Adrenal gland (tissue), 5 donors: ENCODE results near the gene MYT1.

Experiments used
- POLR2A ChIP-seq, 2 donors: fragments of 450-650 bp; IDR thresholded peaks; one replicate each; pipeline ENCODE4 v1.6.1; 2017; ENCODE audit warnings: antibody characterized with exemption in 2 of 2, mild to moderate bottlenecking in 2 of 2, moderate library complexity in 1 of 2
- TF ChIP-seq, protein P1 (sequence below), 6 experiments: fragments of 450-650 bp in 4 of 6; fragments of 200-600 bp in 2 of 6; sonication (generic) in 1 of 6; IDR thresholded peaks; 1 replicate in 5 of 6; 2 replicates in 1 of 6; pipeline versions ENCODE4 v1.5.1 to v1.8.0; 2016 to 2021; ENCODE audit warnings: antibody characterized with exemption in 6 of 6, mild to moderate bottlenecking in 2 of 6, moderate library complexity in 1 of 6
- donor health status: DM: no; HTN: no; CAD: no.

DNA sequence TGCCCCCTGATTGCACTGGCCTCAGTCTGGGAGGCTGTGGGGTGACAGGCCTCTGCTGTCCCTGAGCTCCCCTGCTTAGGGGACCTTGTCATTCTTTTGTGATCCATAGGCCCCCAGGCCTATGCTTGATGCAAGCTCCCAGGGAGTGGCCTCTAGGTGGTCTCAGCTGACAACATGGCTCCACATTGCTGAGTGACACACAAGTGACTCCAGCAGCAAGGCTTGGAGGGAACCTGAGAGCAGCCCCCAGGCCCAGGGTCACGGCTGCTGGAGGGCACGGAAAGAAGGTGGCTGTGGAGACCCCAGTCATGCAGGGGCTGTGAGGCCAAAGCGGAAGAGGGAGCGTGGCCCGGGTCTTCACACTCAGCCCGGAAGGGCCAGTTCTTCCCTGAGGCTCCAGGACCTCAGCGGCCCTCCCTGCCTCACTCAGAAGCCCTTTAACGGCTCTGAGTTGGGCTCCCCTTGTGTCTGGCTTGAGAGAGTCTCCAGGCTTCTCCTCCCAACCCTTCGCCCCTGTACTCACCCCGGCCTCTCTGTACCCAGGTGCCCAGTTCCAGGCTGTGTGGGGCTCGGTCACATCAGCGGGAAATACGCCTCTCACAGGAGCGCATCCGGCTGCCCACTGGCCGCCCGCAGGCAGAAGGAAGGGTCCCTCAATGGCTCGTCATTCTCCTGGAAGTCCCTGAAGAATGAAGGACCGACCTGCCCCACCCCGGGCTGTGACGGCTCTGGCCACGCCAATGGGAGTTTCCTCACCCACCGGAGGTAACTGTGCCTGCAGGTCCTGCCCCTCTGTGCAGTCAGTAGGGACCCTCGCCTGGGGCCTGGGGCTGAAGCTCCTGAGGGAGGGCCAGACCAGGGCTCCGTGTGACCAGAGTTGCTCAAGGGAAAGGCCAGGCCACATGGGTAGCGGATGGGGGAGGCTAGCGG, 67.6 kb downstream of the MYT1 start:
- TF ChIP-seq, protein P1, sequence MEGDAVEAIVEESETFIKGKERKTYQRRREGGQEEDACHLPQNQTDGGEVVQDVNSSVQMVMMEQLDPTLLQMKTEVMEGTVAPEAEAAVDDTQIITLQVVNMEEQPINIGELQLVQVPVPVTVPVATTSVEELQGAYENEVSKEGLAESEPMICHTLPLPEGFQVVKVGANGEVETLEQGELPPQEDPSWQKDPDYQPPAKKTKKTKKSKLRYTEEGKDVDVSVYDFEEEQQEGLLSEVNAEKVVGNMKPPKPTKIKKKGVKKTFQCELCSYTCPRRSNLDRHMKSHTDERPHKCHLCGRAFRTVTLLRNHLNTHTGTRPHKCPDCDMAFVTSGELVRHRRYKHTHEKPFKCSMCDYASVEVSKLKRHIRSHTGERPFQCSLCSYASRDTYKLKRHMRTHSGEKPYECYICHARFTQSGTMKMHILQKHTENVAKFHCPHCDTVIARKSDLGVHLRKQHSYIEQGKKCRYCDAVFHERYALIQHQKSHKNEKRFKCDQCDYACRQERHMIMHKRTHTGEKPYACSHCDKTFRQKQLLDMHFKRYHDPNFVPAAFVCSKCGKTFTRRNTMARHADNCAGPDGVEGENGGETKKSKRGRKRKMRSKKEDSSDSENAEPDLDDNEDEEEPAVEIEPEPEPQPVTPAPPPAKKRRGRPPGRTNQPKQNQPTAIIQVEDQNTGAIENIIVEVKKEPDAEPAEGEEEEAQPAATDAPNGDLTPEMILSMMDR (IDR thresholded peaks at IDR 0.05) = no peak
- no peak for TF ChIP-seq POLR2A (IDR thresholded peaks at IDR 0.05)
